ENCODE measurements around the gene FRMD8. TPM values are rescaled to one million over a fixed set of nuclear protein-coding genes. Genes with fewer than 3 reads are reported as not detected.

FRMD8 gene
- total RNA-seq, 5 donors from 2014 or later (not counting 1 experiment from before 2014, with no cell fraction given) = 35.6 to 79.1 (median 77.8) TPM

- POLR2A ChIA-PET = interaction anchor here in 1 of 2 donors (0.6 kb wide), 1 partner anchor 60 kb away, joined by 3 read pairs; no protein-coding TSS in a partner anchor
- H3K4me1 Mint-ChIP-seq = peaks cover 20 to 36% (median 25%) of the 10 kb centered on the region in 3 donors
These were observed 7.2 kb downstream of the FRMD8 start for GRCh38 chr11:65393513-65394079.

GRCh38 chr11:65394125-65394536, 7.7 kb downstream of the FRMD8 start:
- H3K9me3 Mint-ChIP-seq = no peaks in the 10 kb centered on the region
- H3K27ac Mint-ChIP-seq = no peak overlapping the region
- H3K9me3 ChIP-seq = no peaks in the 10 kb centered on the region
- no peaks in the 10 kb centered on the region for H3K27me3 ChIP-seq (replicated peaks in 1 of 2; ENCODE audit: control insufficient read depth in 2 of 2, extremely low read depth in 1 of 2, insufficient read depth in 2 of 2, low read length in 1 of 2)
- ATAC-seq (replicated peaks in 1 of 4) (no peak), DNase-seq (no peak)
- H3K4me1 ChIP-seq (ENCODE audit: control insufficient read depth in 1 of 2, extremely low read depth in 1 of 2, insufficient read depth in 2 of 2, low read length in 2 of 2) = peaks cover 0 to 28% of the 10 kb centered on the region in 2 experiments
- H3K4me1 Mint-ChIP-seq = peaks cover 15 to 30% (median 20%) of the 10 kb centered on the region in 3 donors
- ChIA-PET CTCF (interaction anchor here in 1 of 2 donors (0.6 kb wide), 1 partner anchor 11 kb away, joined by 8 read pairs; no protein-coding TSS in a partner anchor), POLR2A (interaction anchor here in 1 of 2 donors (0.6 kb wide), 1 partner anchor 60 kb away, joined by 3 read pairs; no protein-coding TSS in a partner anchor)
- H3K27ac ChIP-seq (ENCODE audit: low read length) = no peak overlapping the region
- no peak overlapping the region for H3K4me3 Mint-ChIP-seq
- no peaks in the 10 kb centered on the region for H3K27me3 Mint-ChIP-seq
- H3K4me3 ChIP-seq (ENCODE audit: control insufficient read depth in 1 of 2, extremely low read depth in 1 of 2, low read length in 1 of 2) = no peak overlapping the region
- H3K36me3 Mint-ChIP-seq = peaks cover 17% of the 10 kb centered on the region
- WGBS (ENCODE audit: insufficient coverage) = 100% methylated on average over 16 of the region's 20 CpGs
- H3K36me3 ChIP-seq (ENCODE audit: control insufficient read depth in 2 of 2, extremely low read depth in 1 of 2, insufficient read depth in 1 of 2, low read length in 1 of 2) = peaks cover 13 to 59% of the 10 kb centered on the region in 2 donors

More at GRCh38 chr11:65393513-65394079, 7.2 kb downstream of the FRMD8 start:
- Histone ChIP-seq H3K27ac (ENCODE audit: low read length) (no peak overlapping the region), H3K4me3 (ENCODE audit: control insufficient read depth in 1 of 2, extremely low read depth in 1 of 2, low read length in 1 of 2) (no peak overlapping the region), H3K27me3 (replicated peaks in 1 of 2; ENCODE audit: control insufficient read depth in 2 of 2, extremely low read depth in 1 of 2, insufficient read depth in 2 of 2, low read length in 1 of 2) (no peaks in the 10 kb centered on the region), H3K4me1 (ENCODE audit: control insufficient read depth in 1 of 2, extremely low read depth in 1 of 2, insufficient read depth in 2 of 2, low read length in 2 of 2) (peaks cover 0 to 33% of the 10 kb centered on the region in 2 experiments), H3K36me3 (ENCODE audit: control insufficient read depth in 2 of 2, extremely low read depth in 1 of 2, insufficient read depth in 1 of 2, low read length in 1 of 2) (peaks cover 17 to 64% of the 10 kb centered on the region in 2 donors), H3K9me3 (no peaks in the 10 kb centered on the region)
- Mint-ChIP-seq H3K9me3 (no peaks in the 10 kb centered on the region), H3K27me3 (no peaks in the 10 kb centered on the region), H3K4me3 (no peak overlapping the region), H3K36me3 (peaks cover 21% of the 10 kb centered on the region), H3K27ac (no peak overlapping the region)
- CTCF ChIA-PET = interaction anchor here in 1 of 2 donors (0.6 kb wide), 1 partner anchor 10 kb away, joined by 8 read pairs; no protein-coding TSS in a partner anchor
- whole genome bisulfite sequencing (ENCODE audit: insufficient coverage) = 91% methylated on average over 11 of the region's 17 CpGs
- DNase-seq (no peak), ATAC-seq (replicated peaks in 1 of 4) (no peak)

GRCh38 chr11:65395961-65396530, 9.6 kb downstream of the FRMD8 start:
- CTCF ChIA-PET = no interaction called here
- peaks cover 0 to 8% of the 10 kb centered on the region in 2 experiments for H3K4me1 ChIP-seq (ENCODE audit: control insufficient read depth in 1 of 2, extremely low read depth in 1 of 2, insufficient read depth in 2 of 2, low read length in 2 of 2)
- no peaks in the 10 kb centered on the region for H3K9me3 Mint-ChIP-seq
- POLR2A ChIA-PET = no interaction called here
- H3K27me3 Mint-ChIP-seq = no peaks in the 10 kb centered on the region
- H3K4me3 Mint-ChIP-seq = no peak overlapping the region
- peaks cover 19 to 71% of the 10 kb centered on the region in 2 donors for H3K36me3 ChIP-seq (ENCODE audit: control insufficient read depth in 2 of 2, extremely low read depth in 1 of 2, insufficient read depth in 1 of 2, low read length in 1 of 2)
- no peak overlapping the region for H3K4me3 ChIP-seq (ENCODE audit: control insufficient read depth in 1 of 2, extremely low read depth in 1 of 2, low read length in 1 of 2)
- DNase-seq (no peak), ATAC-seq (replicated peaks in 1 of 4) (no peak)
- H3K4me1 Mint-ChIP-seq = peaks cover 5 to 13% (median 9%) of the 10 kb centered on the region in 3 donors
- H3K9me3 ChIP-seq = no peaks in the 10 kb centered on the region
- no peaks in the 10 kb centered on the region for H3K27me3 ChIP-seq (replicated peaks in 1 of 2; ENCODE audit: control insufficient read depth in 2 of 2, extremely low read depth in 1 of 2, insufficient read depth in 2 of 2, low read length in 1 of 2)
- H3K27ac ChIP-seq (ENCODE audit: low read length) = no peak overlapping the region
- 92% methylated on average over 10 of the region's 15 CpGs for WGBS (ENCODE audit: insufficient coverage)
- H3K36me3 Mint-ChIP-seq = peaks cover 20% of the 10 kb centered on the region
- H3K27ac Mint-ChIP-seq = no peak overlapping the region

GRCh38 chr11:65396769-65397745, 10.6 kb downstream of the FRMD8 start:
- Mint-ChIP-seq H3K36me3 (peaks cover 20% of the 10 kb centered on the region), H3K9me3 (no peaks in the 10 kb centered on the region), H3K4me1 (peaks cover 0 to 6% (median 3%) of the 10 kb centered on the region in 3 donors), H3K4me3 (no peak overlapping the region), H3K27ac (peak overlapping the region in 1 of 2 donors; percentile 39), H3K27me3 (no peaks in the 10 kb centered on the region)
- no peaks in the 10 kb centered on the region for H3K9me3 ChIP-seq
- DNase-seq (no peak), ATAC-seq (replicated peaks in 1 of 4) (no peak)
- ChIA-PET POLR2A (interaction anchor here in 1 of 2 donors (0.6 kb wide), 1 partner anchor 123 kb away, joined by 3 read pairs; no protein-coding TSS in a partner anchor), CTCF (no interaction called here)
- 93% methylated on average over 33 of the region's 38 CpGs for WGBS (ENCODE audit: insufficient coverage)
- H3K4me1 ChIP-seq (ENCODE audit: control insufficient read depth in 1 of 2, extremely low read depth in 1 of 2, insufficient read depth in 2 of 2, low read length in 2 of 2) = peaks cover 0 to under 1% of the 10 kb centered on the region in 2 experiments
- no peaks in the 10 kb centered on the region for H3K27me3 ChIP-seq (replicated peaks in 1 of 2; ENCODE audit: control insufficient read depth in 2 of 2, extremely low read depth in 1 of 2, insufficient read depth in 2 of 2, low read length in 1 of 2)
- no peak overlapping the region for H3K4me3 ChIP-seq (ENCODE audit: control insufficient read depth in 1 of 2, extremely low read depth in 1 of 2, low read length in 1 of 2)
- H3K36me3 ChIP-seq (ENCODE audit: control insufficient read depth in 2 of 2, extremely low read depth in 1 of 2, insufficient read depth in 1 of 2, low read length in 1 of 2) = peaks cover 19 to 63% of the 10 kb centered on the region in 2 donors
- no peak overlapping the region for H3K27ac ChIP-seq (ENCODE audit: low read length)

- Mint-ChIP-seq H3K36me3 (peaks cover 14% of the 10 kb centered on the region), H3K4me1 (peaks cover 0 to 3% (median 1%) of the 10 kb centered on the region in 3 donors), H3K4me3 (no peak overlapping the region), H3K9me3 (no peaks in the 10 kb centered on the region), H3K27ac (peak overlapping the region in 1 of 2 donors; percentile 44), H3K27me3 (no peaks in the 10 kb centered on the region)
- Histone ChIP-seq H3K9me3 (no peaks in the 10 kb centered on the region), H3K4me3 (ENCODE audit: control insufficient read depth in 1 of 2, extremely low read depth in 1 of 2, low read length in 1 of 2) (no peak overlapping the region), H3K27me3 (replicated peaks in 1 of 2; ENCODE audit: control insufficient read depth in 2 of 2, extremely low read depth in 1 of 2, insufficient read depth in 2 of 2, low read length in 1 of 2) (no peaks in the 10 kb centered on the region), H3K27ac (ENCODE audit: low read length) (no peak overlapping the region), H3K4me1 (ENCODE audit: control insufficient read depth in 1 of 2, extremely low read depth in 1 of 2, insufficient read depth in 2 of 2, low read length in 2 of 2) (peaks cover 2% of the 10 kb centered on the region in 2 experiments), H3K36me3 (ENCODE audit: control insufficient read depth in 2 of 2, extremely low read depth in 1 of 2, insufficient read depth in 1 of 2, low read length in 1 of 2) (peaks cover 17 to 62% of the 10 kb centered on the region in 2 donors)
- WGBS (ENCODE audit: insufficient coverage) = 94% methylated on average over 12 of the region's 16 CpGs
- ChIA-PET POLR2A (interaction anchor here (0.5 to 0.7 kb wide), 2 partner anchors 16 to 233 kb away, joined by 4 to 9 read pairs; no protein-coding TSS in a partner anchor), CTCF (interaction anchor here in 1 of 2 donors (0.5 to 0.6 kb wide), 2 partner anchors 313 to 440 kb away, joined by 4 to 5 read pairs; no protein-coding TSS in a partner anchor)
- DNase-seq (no peak), ATAC-seq (replicated peaks in 1 of 4) (no peak)
These were observed 12.0 kb downstream of the FRMD8 start for GRCh38 chr11:65398362-65398910.

Measured in T-cell (primary cell).